NCI-H1105 treated with DMSO at 0.1 percent for 48 hours (cell line): ENCODE results near the gene BPIFB1.

ENCODE experiments used
- DNase-seq: peaks from one replicate; lab custom pipeline; 2025; lab: John Stamatoyannopoulos, UW

Gene BPIFB1, protein sequence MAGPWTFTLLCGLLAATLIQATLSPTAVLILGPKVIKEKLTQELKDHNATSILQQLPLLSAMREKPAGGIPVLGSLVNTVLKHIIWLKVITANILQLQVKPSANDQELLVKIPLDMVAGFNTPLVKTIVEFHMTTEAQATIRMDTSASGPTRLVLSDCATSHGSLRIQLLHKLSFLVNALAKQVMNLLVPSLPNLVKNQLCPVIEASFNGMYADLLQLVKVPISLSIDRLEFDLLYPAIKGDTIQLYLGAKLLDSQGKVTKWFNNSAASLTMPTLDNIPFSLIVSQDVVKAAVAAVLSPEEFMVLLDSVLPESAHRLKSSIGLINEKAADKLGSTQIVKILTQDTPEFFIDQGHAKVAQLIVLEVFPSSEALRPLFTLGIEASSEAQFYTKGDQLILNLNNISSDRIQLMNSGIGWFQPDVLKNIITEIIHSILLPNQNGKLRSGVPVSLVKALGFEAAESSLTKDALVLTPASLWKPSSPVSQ

DNA sequence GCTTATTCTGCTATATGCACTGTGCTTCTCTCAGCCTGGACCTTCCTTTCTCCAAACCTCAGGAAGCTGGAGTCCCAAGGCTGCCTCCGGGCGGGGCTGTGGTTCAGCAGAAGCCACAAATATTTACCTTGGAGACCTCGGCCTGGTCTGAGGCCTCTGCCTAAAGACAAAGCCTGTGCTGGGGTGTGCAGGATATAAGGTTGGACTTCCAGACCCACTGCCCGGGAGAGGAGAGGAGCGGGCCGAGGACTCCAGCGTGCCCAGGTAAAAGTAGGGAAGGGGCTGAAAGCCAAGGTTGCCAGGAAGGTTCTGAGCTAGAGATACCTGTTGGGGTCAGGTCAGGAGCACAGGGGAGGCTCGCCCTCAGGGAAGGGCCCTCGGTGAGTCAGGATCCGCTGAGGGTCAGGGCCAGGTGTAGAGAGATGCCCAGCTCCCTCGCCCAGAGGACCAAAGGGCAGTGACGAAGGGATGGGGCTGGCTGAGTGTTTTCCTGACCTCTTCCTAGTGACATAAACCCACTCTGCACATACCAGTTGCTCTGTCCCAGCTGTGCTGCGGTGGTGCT, at the start of gene BPIFB1:
Gene BPIFB1 (plus strand): TSS at position 224 of the 565 bp plus-strand sequence. CDS start 2,860 bp downstream, outside the sequence.
- no peak for DNase-seq

DNA sequence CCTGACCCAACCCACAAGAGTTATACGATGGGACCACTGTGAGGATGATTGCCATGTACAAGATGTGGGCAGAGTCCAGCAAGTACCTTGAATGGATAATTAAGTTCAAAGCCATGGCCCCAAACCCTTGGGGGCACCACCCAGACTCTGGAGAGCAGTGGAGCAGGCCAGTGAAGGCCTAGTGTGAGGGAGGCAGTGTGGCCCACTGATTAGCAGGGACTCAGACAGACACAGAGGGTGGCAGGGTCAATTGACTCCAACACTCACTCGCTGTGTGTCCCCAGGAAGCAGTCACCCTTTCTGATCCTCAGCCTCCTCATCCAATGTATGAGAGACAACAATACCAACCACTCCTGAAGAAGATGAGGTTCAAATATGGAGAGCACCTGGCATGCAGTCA, 49.0 kb upstream of the BPIFB1 start:
- no peak for DNase-seq

DNA sequence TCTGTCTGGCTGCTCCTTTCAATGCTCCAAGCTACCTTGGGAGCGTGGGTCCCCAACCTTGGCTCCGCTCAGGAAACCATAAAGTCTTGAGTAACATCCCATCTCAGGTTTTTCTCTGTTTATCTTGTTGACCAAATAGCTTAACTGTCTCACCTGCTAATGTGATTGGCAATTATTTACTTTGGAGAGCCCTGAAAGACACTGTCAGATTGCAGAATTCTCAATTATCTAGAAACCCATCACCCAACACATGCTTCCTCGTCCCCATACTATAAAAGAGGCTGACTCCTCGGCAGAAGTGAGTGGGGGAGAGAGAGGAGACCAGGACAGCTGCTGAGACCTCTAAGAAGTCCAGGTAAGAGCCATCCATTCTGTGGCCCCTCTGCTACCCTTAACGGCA, 47.3 kb upstream of the BPIFB1 start, which contains the start of gene BPIFA1:
Gene BPIFA1 (plus strand): TSS at position 301 of the 400 bp plus-strand sequence. CDS start 1,716 bp downstream, outside the sequence.
- no peak for DNase-seq

DNA sequence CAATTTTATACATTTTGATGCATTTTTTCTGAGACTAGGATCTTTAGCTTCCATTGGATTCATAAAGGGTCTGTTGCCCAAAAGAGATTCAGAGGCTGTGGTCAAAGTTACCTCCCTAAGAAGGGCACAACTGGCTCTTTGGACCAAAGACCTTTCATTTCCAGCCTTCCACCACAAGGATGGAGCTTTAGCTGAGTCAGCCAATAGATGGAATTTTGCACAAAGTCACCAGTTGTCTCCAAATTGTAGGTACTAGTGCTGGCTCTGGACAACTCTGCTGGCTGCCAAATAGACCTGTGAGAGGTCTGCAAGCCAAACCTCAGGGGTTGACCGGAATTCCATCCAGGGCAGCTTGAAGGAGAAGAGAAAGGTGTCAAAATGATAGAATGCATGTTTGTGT, 46.7 kb upstream of the BPIFB1 start:
- no peak for DNase-seq

DNA sequence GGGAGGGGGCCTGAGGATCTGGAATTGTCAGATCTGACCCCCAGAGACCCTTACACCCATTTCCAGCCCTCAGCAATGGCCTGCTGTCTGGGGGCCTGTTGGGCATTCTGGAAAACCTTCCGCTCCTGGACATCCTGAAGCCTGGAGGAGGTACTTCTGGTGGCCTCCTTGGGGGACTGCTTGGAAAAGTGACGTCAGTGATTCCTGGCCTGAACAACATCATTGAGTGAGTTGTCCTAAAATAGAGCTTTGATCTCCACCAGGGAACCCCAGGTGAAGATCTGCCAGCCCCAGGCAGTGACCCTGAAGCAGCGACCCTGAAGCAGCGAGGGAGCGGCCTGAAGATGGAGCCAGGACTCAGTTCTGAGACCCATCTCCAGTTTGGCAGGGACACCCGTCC, 45.0 kb upstream of the BPIFB1 start:
- DNase-seq: no peak

DNA sequence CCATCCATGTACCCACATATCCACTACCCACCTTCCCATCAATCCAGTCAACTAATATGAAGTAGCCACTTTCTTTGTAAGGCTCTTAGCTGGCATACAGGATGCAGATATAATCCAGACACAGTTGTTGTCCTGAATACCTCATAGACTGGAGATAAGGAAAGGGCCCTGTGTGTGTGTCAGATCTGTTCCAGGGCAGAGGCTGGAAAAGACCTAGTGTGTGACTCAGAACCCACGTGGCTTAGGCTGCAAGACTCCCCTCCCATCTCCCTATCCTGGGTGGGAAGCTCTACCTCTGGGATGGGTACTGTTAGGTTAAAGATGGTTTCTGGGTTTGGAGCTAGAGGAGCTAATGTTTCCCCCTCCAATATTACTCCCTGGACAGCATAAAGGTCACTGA, 43.6 kb upstream of the BPIFB1 start:
- DNase-seq: no peak

DNA sequence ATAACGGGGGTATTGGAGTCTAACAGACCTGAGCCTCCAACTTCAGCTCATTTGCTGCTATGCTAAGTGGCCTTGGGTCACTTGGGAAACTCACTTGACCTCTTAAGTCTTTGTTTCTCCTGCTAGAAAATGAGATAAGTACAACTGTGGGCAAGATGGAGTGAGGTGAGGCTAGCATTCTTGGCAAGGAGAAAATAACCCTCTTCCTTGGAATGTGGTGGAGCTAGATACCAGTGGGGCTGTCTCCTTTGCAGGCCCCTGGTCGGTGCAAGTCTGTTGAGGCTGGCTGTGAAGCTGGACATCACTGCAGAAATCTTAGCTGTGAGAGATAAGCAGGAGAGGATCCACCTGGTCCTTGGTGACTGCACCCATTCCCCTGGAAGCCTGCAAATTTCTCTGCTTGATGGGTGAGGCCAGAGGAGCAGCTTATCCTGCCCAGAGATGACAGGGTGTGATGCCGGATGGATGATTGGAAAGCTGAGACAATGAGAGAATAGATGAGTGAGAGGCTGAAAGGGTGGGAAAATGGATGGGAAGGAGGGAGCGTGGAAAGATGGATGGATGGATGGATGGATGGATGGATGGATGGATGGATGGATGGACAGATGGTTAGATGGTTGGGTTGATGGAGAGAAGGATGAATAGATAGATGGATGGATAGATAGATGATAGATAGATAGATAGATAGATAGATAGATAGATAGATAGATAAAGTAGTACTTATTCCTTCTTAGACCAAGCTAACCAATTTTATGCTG, 42.9 kb upstream of the BPIFB1 start:
- no peak for DNase-seq

DNA sequence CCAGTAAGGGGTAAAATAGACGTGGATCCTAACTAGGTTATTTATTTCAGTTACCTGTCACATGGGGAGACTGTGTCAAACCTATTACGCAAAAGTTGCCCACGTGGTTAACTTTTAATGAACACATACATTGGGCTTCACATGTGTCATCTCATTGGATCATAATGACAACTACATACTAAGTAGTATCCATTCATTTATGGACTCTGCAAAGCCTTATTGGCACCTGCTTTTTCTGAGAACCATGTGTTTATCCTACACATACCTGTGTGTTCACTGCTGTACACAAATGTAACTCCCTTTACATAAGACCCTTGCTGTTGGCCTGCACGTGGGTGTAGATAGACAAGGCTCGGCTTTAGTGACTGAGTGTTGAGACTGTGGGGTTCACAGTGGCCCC, 42.1 kb upstream of the BPIFB1 start:
- DNase-seq: no peak

DNA sequence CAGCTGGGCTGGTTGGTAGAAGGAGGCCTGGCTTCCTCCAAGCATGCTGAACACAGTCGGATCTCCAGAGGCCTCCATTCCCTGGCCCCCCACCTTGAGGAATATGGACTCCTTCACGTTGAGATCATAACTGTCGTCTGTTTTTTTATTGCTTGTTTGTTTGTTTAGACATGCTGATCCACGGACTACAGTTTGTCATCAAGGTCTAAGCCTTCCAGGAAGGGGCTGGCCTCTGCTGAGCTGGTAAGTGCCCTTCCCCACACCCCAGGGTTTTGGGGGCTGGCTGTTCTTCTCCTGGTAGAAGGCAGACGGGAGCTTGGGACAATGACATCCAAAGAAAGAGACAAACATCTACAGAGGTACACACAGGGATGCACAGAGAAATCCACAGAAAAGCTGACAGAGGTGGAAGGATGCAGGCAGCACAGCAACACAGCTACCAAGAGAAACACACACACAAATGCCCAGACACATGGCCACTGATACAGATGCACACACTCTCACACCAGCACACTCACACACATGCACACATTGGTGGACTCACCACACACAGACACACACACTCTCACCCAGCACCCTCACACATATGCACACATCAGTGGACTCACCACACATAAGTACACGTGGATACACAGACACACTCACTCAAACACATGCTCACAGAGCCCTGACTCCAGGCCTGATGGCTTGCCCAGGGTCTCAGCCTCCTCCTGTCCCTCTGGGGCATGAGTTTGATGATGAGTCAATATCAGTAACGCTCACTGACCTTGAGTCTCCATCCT, 40.5 kb upstream of the BPIFB1 start:
- no peak for DNase-seq

DNA sequence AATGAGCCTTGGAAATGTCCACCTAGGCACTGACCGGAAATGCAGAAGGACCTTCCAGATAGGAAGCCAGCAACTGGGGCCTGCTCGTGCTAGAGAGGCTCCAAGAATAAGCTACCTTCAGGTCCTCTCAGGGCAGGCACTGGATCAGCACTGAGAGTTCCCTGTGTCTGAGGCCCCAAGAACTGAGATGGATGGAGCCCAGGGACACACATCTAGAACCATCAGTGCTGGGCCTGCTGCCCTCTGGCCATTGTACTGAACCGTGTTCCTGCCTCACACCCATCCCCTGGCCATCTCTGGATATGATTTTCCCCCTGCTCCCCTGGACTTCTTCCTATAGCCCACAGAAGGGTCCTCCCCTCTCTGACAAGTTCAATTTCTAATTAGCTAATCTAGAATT, 36.9 kb upstream of the BPIFB1 start:
- no peak for DNase-seq

DNA sequence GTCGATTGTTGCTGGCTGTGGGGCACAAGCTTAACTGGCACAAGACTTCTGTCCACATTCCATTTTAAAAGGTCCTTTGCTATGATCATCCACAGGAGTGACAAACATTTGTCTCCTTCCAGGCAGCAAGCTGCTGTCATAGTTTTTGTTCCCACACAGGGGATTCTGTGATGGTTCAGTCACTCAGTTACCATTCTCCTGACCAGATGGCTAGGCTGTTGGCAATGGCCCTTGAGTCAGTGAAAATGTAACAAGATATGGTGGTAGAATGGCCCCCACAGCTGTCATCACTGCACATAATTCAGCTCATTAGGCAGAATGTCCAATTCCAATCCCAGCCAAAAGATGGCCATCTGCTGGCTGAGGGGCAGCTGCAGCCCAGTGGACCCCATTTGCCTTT, 33.6 kb upstream of the BPIFB1 start:
- no peak for DNase-seq

DNA sequence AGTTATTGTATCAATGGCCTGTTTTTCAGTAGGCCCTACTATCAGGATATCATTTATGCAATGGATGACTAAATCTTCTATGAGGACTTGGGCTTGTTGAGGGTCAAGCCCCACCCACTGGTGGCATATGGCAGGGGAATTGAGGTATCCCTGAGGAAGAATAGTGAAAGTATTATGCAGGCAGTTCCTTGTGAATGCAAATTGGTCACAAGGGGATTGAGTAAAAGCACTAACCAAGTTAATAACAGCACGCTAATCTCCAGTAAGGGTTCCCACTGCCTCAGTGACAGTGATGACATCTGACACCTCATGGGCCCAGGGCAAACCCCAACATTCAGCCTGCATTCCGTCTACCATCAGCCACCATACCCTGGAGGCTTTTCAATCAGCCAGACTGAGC, 32.3 kb upstream of the BPIFB1 start:
- no peak for DNase-seq

DNA sequence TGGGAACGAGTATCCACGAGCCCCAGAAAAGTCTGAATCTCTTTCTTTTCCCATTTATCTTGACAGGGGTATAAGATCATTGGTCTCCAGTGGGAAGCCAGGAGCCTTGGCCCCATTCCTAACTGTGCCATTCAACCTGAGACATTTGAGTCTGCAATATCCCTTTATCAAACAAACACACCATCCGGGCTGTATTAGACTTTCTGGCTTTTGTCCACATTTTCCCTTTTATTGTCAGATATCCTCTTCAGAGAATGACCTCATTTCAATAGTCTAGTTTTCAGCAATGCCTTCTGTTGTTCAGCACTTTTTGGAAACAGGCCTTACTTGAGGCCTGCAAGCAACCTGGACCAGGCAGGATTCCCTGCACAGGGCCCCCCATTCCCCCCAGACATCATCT, 31.5 kb upstream of the BPIFB1 start:
- DNase-seq: no peak

DNA sequence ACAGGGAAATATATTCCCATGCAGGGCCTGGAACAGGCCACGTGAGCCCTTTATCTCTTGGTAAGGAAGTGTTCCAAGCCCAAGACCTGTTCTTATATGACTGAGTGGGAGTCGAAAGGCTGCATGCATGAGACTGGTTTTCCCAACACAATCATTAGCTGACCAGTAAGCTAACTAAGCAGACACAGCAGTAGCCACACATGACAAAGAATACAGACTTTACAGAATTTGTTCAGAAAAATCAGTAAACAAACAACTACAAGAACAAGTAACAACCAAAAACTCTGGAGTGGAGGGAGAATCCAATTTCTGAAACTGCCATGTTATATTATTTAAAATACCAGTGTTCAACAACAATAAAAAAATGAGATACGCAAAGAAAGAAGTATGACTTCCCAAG, 30.6 kb upstream of the BPIFB1 start:
- DNase-seq: no peak

DNA sequence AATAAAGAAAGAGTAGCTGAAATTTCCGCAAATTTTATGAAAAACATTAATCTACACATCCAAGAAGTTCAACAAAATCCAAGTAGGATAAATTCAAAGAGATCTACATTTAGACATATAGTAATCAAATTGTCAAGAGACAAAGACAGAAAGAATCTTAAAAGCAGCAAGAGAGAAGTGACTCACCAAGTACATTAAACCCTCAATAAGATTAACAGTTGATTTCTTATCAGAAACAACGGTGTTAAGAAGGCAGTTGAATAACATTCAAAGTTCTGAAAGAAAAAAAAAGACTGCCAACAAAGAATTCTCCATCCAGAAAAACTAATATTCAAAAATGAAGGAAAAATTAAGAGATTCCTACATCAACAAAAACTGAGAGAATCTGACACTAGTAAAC, 28.0 kb upstream of the BPIFB1 start:
- no peak for DNase-seq

DNA sequence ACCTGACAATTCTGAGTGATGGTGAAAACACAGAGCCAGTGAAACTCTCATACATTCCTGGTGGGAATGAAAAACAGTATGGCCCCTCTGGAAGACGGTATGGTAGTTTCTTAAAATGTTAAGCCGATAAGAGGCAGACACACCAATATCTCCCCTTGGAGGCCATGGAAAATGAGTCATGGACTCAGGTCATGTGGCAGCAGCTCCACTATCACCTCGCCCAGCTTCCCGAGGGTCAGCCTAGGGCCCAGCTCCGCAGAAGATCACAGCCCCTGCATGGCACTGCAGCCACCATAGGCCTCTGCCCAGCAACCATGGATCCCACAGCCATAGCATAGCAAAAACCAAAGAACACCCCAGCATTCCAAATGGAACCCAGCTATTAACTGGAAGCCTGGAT, 25.8 kb upstream of the BPIFB1 start:
- no peak for DNase-seq

DNA sequence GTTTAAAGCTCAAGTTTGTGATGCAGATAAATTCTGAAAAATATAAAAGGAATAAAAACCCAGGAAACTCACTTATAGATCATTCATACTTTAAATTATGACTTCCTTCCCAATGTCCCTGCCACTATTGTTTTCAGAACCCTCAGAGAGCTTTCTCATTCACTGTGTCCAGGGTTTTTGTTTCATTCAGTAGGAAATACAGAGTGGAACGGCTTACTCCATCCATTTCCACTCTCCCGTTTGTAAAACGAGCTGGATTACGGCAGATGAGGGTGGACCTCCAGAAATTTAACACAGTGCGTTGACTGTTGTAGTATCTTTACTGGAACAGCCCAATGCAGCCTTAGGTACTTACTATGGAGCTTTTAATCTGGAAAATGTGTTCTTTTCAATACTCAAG, 23.6 kb upstream of the BPIFB1 start:
- DNase-seq: no peak

DNA sequence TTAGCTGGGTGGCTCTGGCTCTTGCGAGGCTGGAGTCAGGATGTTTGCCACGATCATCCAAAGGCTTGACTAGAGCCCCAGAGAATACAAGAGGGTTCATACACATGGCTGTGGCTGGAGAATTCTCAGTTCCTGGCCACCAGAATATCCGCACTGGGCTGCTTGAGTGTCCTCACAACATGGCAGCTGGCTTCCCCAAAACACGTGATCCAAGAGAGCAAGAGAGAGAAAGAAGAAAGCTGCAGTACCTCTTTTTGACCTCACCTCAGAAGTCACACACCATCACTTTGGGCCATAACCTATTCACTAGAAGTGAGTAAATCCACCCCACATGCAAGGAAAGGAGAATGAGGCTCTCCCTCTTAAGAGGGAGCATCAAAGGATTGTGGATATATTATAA, 21.5 kb upstream of the BPIFB1 start:
- DNase-seq: no peak

DNA sequence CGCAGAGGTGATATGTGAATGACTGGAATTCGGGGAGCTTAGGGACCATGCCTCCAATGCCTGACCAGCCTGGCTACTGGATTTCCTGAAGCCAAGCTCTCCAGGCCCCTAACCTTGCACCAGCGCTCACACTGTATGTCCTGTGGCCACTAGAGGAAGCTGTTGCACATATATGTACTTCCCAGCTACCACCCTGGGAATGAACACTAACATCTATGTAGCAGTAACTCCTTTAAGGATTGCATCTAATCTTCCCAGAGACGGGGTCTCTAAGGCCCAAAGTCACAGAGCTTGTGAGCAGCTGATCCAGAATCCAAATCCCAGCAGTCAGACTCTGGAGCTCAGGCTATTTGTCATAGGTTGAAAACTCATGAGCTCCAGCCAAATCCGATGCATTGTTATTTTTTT, 20.4 kb upstream of the BPIFB1 start:
- DNase-seq: peak; percentile 32

DNA sequence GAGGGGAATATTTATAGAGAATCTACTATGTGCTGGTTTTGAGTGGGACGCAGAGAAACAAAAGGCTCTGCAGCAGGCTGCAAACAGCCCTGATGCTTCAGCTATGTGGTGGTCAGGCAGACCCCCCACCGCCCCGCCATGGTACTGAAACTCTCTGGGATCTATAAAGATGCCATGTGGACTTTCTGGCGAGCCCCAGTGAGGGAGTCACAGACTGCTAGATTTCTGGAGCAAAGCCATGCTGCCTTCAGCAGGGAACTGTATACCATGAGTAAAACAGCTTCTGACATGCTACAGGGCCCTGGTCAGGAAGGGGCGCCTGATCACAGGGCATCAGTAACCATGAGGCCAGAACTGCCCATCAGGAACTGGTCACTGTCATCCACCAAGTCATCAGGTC, 19.2 kb upstream of the BPIFB1 start:
- no peak for DNase-seq

DNA sequence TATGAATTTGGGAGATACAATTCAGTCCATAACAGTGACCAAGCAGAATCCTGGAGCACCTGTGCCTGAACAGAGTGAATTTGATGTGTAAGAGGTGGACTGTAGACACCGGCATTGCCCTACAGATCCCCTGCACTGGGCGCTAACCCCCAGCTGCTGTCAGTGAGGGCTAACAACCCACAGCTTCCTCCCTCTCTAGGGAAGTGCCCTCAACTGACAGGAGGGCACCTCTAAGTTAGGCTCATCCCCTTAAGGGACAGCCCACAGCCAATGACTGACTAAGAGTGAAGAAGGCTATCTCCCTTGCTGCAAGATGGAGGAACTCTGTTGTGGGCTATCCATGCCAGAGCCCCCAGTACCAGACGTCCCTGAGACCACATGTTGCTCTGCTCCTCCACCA, 15.3 kb upstream of the BPIFB1 start:
- no peak for DNase-seq
